GM23338 (cell line): ENCODE data around the gene UBA3. TPM values are rescaled to one million over a fixed set of nuclear protein-coding genes. Genes with fewer than 3 reads are reported as not detected.

Source experiments
- ATAC-seq: fragments of 200-7000 bp; cut with Tn5 transposase; 3 replicates; pipeline ENCODE4 v1.9.1; 2020
- DNase-seq: peaks from one replicate; pipeline ENCODE4 v3.0.0-alpha.2; 2015; ENCODE audit warnings: low spot score
- H2AFZ ChIP-seq: fragments of 200-600 bp; sonication (generic); 2 replicates; pipeline ENCODE4 v1.8.0; 2016; ENCODE audit warnings: antibody characterized with exemption, mild to moderate bottlenecking, moderate library complexity
- H3F3A ChIP-seq: fragments of 200-600 bp; sonication (generic); replicated peaks from 2 replicates; pipeline ENCODE4 v1.8.0; 2017; ENCODE audit warnings: antibody characterized with exemption, mixed run types, low read depth
- H3K27ac ChIP-seq: fragments of 200-600 bp; sonication (generic); 2 replicates; pipeline ENCODE4 v1.6.1; 2016; ENCODE audit warnings: low read depth
- H3K27me3 ChIP-seq: fragments of 200-600 bp; sonication (generic); 2 replicates; pipeline ENCODE4 v1.8.0; 2016; ENCODE audit warnings: mild to moderate bottlenecking, mixed run types, moderate library complexity; ENCODE audit not compliant: insufficient read depth
- H3K36me3 ChIP-seq: fragments of 200-600 bp; sonication (generic); 2 replicates; pipeline ENCODE4 v1.8.0; 2016; ENCODE audit warnings: mild to moderate bottlenecking; ENCODE audit not compliant: insufficient read depth
- H3K4me1 ChIP-seq: fragments of 200-600 bp; sonication (generic); 2 replicates; pipeline ENCODE4 v1.8.0; 2016; ENCODE audit warnings: mild to moderate bottlenecking, moderate library complexity; ENCODE audit not compliant: insufficient read depth
- H3K4me2 ChIP-seq: fragments of 200-600 bp; sonication (generic); 2 replicates; pipeline ENCODE4 v1.7.1; 2017; ENCODE audit warnings: mixed run types
- H3K4me3 ChIP-seq: fragments of 200-600 bp; sonication (generic); 2 replicates; pipeline ENCODE4 v1.6.1; 2016; ENCODE audit warnings: mixed run types
- H3K79me2 ChIP-seq: fragments of 200-600 bp; sonication (generic); replicated peaks from 2 replicates; pipeline ENCODE4 v1.8.0; 2017; ENCODE audit warnings: mild to moderate bottlenecking; ENCODE audit not compliant: insufficient read depth
- H3K9me2 ChIP-seq: fragments of 200-600 bp; sonication (generic); 2 replicates; pipeline ENCODE4 v1.8.0; 2017; ENCODE audit not compliant: insufficient read depth
- H4K20me1 ChIP-seq: fragments of 200-600 bp; sonication (generic); replicated peaks from 2 replicates; pipeline ENCODE4 v1.8.0; 2017; ENCODE audit warnings: mild to moderate bottlenecking; ENCODE audit not compliant: insufficient read depth
- H3K27ac Mint-ChIP-seq: 2 replicates; pipeline ENCODE4 v1.8.0; 2020; ENCODE audit warnings: inconsistent platforms, mild to moderate bottlenecking, moderate library complexity, mixed read lengths
- H3K27me3 Mint-ChIP-seq: 3 replicates; pipeline ENCODE4 v1.8.0; 2022; ENCODE audit warnings: low read depth, mild to moderate bottlenecking, moderate library complexity, mixed read lengths, inconsistent platforms; ENCODE audit not compliant: insufficient read depth, poor library complexity
- H3K36me3 Mint-ChIP-seq: 3 replicates; pipeline ENCODE4 v1.8.0; 2021; ENCODE audit warnings: low read depth, mild to moderate bottlenecking, inconsistent platforms, moderate library complexity, mixed read lengths
- H3K4me1 Mint-ChIP-seq: 3 replicates; pipeline ENCODE4 v1.8.0; 2020; ENCODE audit warnings: mild to moderate bottlenecking, inconsistent platforms, mixed read lengths
- H3K4me3 Mint-ChIP-seq: 3 replicates; pipeline ENCODE4 v1.8.0; 2021; ENCODE audit warnings: moderate library complexity, mild to moderate bottlenecking, inconsistent platforms, mixed read lengths
- H3K9me3 Mint-ChIP-seq: 3 replicates; pipeline ENCODE4 v1.8.0; 2020; ENCODE audit warnings: moderate library complexity, mild to moderate bottlenecking, inconsistent platforms, mixed read lengths
- CREB1 ChIP-seq: fragments of 250-450 bp; sonication (Bioruptor Pico); IDR thresholded peaks from 2 replicates; pipeline ENCODE4 v1.5.0; 2020; ENCODE audit warnings: low read depth, mild to moderate bottlenecking, moderate library complexity
- ETS1 ChIP-seq: IDR thresholded peaks from 2 replicates; pipeline ENCODE4 v1.6.1; 2016; ENCODE audit warnings: antibody characterized with exemption
- EZH2 ChIP-seq: fragments of 200-600 bp; sonication (generic); IDR thresholded peaks from one replicate; pipeline ENCODE4 v1.8.0; 2017; ENCODE audit warnings: antibody characterized with exemption, mild to moderate bottlenecking, low read depth; ENCODE audit not compliant: unreplicated experiment
- EZH2phosphoT487 ChIP-seq: fragments of 200-600 bp; sonication (generic); IDR thresholded peaks from one replicate; pipeline ENCODE4 v1.8.1; 2018; ENCODE audit warnings: antibody characterized with exemption; ENCODE audit not compliant: unreplicated experiment
- JUNB ChIP-seq: IDR thresholded peaks from one replicate; pipeline ENCODE4 v1.6.1; 2016; ENCODE audit warnings: antibody characterized with exemption; ENCODE audit not compliant: unreplicated experiment
- NANOG ChIP-seq: IDR thresholded peaks from 2 replicates; pipeline ENCODE4 v1.6.1; 2016; ENCODE audit warnings: antibody characterized with exemption, borderline replicate concordance
- POLR2AphosphoS5 ChIP-seq: IDR thresholded peaks from 2 replicates; pipeline ENCODE4 v1.6.1; 2016; ENCODE audit warnings: antibody characterized with exemption, low read depth
- STAT1 ChIP-seq: IDR thresholded peaks from one replicate; pipeline ENCODE4 v1.6.1; 2016; ENCODE audit warnings: antibody characterized with exemption; ENCODE audit not compliant: unreplicated experiment
- ZNF114 ChIP-seq: fragments of 250-450 bp; sonication (Bioruptor Pico); IDR thresholded peaks from 2 replicates; pipeline ENCODE4 v1.5.0; 2020; ENCODE audit warnings: mild to moderate bottlenecking, moderate library complexity
- ZNF331 ChIP-seq: fragments of 250-450 bp; sonication (Bioruptor Pico); IDR thresholded peaks from 2 replicates; pipeline ENCODE4 v1.5.0; 2020; ENCODE audit warnings: low read depth, mild to moderate bottlenecking, moderate library complexity
- ZNF462 ChIP-seq: fragments of 250-450 bp; sonication (Bioruptor Pico); IDR thresholded peaks from 2 replicates; pipeline ENCODE4 v1.5.0; 2020; ENCODE audit warnings: mild to moderate bottlenecking, moderate library complexity
- polyA plus RNA-seq: library from polyadenylated mRNA; unstranded; fragments of >200 nt; fragmentation: Nextera tagmentation; extraction: Ambion mirVana; gene quantifications from 2 replicates; pipeline ENCODE4 v1.2.1, GENCODE V29; 2016
- total RNA-seq: library from RNA; depleted of rRNA; stranded (reverse); fragments of >200 nt; shearing (Covaris generic); gene quantifications from 2 replicates; pipeline ENCODE4 v1.2.3, GENCODE V29; 2014
- TF ChIP-seq, protein P1 (sequence below), 2 experiments: fragments of 200-600 bp in 1 of 2; sonication (generic) in 1 of 2; conservative IDR thresholded peaks; 2 replicates each; pipeline versions ENCODE4 v1.5.1 to v1.6.1; 2016 to 2017; ENCODE audit warnings: antibody characterized with exemption in 2 of 2, low read depth in 2 of 2, mild to moderate bottlenecking in 2 of 2, moderate library complexity in 1 of 2
- TF ChIP-seq, protein P2 (sequence below): IDR thresholded peaks from one replicate; pipeline ENCODE4 v1.6.1; 2018; ENCODE audit warnings: antibody characterized with exemption; ENCODE audit not compliant: unreplicated experiment

UBA3 gene
- total and polyA plus RNA-seq, 2 experiments from 2014 or later = 53.2 to 85.3 TPM

GRCh38 chr3:69119681-69120080, 39.5 kb upstream of the UBA3 start (continued):
- TF ChIP-seq ZNF462 = no peak

GRCh38 chr3:69119138-69119537, 39.0 kb upstream of the UBA3 start:
- no peak overlapping the region for H3K4me3 Mint-ChIP-seq
- Histone ChIP-seq H3K4me3 (no peak overlapping the region), H3K4me2 (no peak overlapping the region), H4K20me1 (no peaks in the 10 kb centered on the region), H2AFZ (no peak overlapping the region; the same call in 1 of the 2 replicates), H3F3A (no peaks in the 10 kb centered on the region), H3K27me3 (no peaks in the 10 kb centered on the region), H3K27ac (no peak overlapping the region), H3K9me2 (no peaks in the 10 kb centered on the region), H3K4me1 (no peaks in the 10 kb centered on the region), H3K79me2 (no peaks in the 10 kb centered on the region), H3K36me3 (no peaks in the 10 kb centered on the region)
- ATAC-seq (no peak), DNase-seq (no peak)
- peaks cover 2% of the 10 kb centered on the region; the same call in 2 of the 3 replicates for H3K4me1 Mint-ChIP-seq
- no peaks in the 10 kb centered on the region for H3K9me3 Mint-ChIP-seq
- no peaks in the 10 kb centered on the region for H3K27me3 Mint-ChIP-seq
- no peak overlapping the region for H3K27ac Mint-ChIP-seq
- no peaks in the 10 kb centered on the region for H3K36me3 Mint-ChIP-seq
- no peak for TF ChIP-seq ZNF114 (CRISPR knock-in tag)
- no peak for TF ChIP-seq JUNB
- no peak for TF ChIP-seq EZH2phosphoT487
- no peak for TF ChIP-seq ZNF331
- no peak for TF ChIP-seq POLR2AphosphoS5
- no peak for TF ChIP-seq EZH2
- no peak for TF ChIP-seq STAT1
- TF ChIP-seq NANOG = no peak
- no peak for TF ChIP-seq CREB1 (CRISPR knock-in tag)
- no peak for TF ChIP-seq ETS1
- TF ChIP-seq, protein P1, sequence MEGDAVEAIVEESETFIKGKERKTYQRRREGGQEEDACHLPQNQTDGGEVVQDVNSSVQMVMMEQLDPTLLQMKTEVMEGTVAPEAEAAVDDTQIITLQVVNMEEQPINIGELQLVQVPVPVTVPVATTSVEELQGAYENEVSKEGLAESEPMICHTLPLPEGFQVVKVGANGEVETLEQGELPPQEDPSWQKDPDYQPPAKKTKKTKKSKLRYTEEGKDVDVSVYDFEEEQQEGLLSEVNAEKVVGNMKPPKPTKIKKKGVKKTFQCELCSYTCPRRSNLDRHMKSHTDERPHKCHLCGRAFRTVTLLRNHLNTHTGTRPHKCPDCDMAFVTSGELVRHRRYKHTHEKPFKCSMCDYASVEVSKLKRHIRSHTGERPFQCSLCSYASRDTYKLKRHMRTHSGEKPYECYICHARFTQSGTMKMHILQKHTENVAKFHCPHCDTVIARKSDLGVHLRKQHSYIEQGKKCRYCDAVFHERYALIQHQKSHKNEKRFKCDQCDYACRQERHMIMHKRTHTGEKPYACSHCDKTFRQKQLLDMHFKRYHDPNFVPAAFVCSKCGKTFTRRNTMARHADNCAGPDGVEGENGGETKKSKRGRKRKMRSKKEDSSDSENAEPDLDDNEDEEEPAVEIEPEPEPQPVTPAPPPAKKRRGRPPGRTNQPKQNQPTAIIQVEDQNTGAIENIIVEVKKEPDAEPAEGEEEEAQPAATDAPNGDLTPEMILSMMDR (conservative IDR thresholded peaks at IDR 0.05; ENCODE audit: low read depth in 2 of 2) = no peak
- TF ChIP-seq, protein P2, sequence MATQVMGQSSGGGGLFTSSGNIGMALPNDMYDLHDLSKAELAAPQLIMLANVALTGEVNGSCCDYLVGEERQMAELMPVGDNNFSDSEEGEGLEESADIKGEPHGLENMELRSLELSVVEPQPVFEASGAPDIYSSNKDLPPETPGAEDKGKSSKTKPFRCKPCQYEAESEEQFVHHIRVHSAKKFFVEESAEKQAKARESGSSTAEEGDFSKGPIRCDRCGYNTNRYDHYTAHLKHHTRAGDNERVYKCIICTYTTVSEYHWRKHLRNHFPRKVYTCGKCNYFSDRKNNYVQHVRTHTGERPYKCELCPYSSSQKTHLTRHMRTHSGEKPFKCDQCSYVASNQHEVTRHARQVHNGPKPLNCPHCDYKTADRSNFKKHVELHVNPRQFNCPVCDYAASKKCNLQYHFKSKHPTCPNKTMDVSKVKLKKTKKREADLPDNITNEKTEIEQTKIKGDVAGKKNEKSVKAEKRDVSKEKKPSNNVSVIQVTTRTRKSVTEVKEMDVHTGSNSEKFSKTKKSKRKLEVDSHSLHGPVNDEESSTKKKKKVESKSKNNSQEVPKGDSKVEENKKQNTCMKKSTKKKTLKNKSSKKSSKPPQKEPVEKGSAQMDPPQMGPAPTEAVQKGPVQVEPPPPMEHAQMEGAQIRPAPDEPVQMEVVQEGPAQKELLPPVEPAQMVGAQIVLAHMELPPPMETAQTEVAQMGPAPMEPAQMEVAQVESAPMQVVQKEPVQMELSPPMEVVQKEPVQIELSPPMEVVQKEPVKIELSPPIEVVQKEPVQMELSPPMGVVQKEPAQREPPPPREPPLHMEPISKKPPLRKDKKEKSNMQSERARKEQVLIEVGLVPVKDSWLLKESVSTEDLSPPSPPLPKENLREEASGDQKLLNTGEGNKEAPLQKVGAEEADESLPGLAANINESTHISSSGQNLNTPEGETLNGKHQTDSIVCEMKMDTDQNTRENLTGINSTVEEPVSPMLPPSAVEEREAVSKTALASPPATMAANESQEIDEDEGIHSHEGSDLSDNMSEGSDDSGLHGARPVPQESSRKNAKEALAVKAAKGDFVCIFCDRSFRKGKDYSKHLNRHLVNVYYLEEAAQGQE = no peak
